ENCODE measurements around the gene PCNX1. TPM values are rescaled to one million over a fixed set of nuclear protein-coding genes. Genes with fewer than 3 reads are reported as not detected.
"Not testable (repeated sequence)": the region's sequence is repeated elsewhere in the genome, so short reads cannot be mapped to it uniquely, and the experiment has no call there.

The PCNX1 gene
- total RNA-seq, 6 donors from 2014 or later: 38.4 to 98.5 (median 65.4) TPM

DNA sequence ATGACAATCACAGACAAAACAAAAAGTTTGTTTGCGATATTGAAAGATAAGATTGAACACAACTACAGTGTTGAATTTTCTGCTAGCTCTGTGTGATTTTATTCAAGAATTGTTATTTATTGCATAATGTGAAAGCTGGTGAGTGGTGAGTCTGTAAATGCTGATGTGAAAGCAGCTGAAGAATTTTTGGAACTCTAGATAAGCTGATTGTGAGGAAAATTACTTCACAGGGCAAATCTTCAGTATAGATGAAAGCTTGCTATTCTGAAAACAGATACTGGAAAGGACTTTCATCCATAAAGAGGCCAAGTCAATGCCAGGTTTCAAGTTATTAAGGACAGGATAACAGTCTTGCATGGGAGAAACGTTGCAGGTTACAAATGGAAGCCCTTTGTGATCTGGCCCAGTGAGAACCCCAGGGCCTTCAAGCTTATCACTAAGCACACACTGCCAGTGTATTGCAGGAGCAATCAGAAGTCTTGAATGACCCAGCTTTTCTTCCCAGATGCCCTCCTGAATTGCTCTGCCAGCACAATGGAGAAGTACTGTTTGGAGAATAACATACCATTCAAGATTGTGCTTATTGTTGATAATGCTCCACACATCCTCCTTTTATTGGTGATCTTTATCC lies 153.7 kb downstream of the PCNX1 start:
- TF ChIP-seq POLR2AphosphoS5 (IDR thresholded peaks at IDR 0.05): no peak
- TF ChIP-seq EP300 (IDR thresholded peaks at IDR 0.05): no peak
- no peak for TF ChIP-seq POLR2A (IDR thresholded peaks at IDR 0.05)
- no peak for TF ChIP-seq CTCF (IDR thresholded peaks at IDR 0.05)
- H3K36me3 ChIP-seq: peaks cover 3 to 78% (median 26%) of the 10 kb centered on the region in 4 donors
- H3K4me3 ChIP-seq: no peak overlapping the region
- H3K27me3 ChIP-seq: no peaks in the 10 kb centered on the region
- H3K9me3 ChIP-seq: peaks cover 0 to 5% (median 0%) of the 10 kb centered on the region in 4 donors
- no peak for DNase-seq
- H3K27ac ChIP-seq: no peak overlapping the region
- no peaks in the 10 kb centered on the region for H3K4me1 ChIP-seq
- ATAC-seq (ENCODE audit: low FRiP score in 2 of 2): no peak
- 75 to 85% methylated on average over 2 of the region's 2 CpGs for WGBS, 2 donors

DNA sequence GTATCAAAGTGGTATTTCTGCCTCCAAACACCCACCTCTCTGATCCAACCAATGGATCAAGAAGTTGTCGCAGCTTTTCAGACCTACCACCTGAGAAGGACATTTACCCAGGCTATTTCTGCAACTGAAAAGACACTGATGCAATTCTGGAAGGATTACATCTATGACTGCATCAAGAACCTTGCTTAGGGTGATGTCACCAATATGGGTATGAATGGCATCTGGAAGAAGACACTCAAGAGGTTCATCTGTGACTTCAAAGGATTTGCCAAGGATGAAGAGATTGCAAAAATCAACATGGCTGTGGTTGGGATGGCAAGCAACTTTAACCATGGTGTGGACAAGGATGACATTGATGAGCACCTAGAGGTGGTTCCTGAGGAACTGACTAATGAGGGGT lies 154.2 kb downstream of the PCNX1 start:
- Histone ChIP-seq H3K9me3 (peaks cover 0 to 5% (median 0%) of the 10 kb centered on the region in 4 donors), H3K4me1 (no peaks in the 10 kb centered on the region), H3K27me3 (no peaks in the 10 kb centered on the region), H3K27ac (no peak overlapping the region), H3K4me3 (no peak overlapping the region), H3K36me3 (peaks cover 3 to 72% (median 26%) of the 10 kb centered on the region in 4 donors)
- no peak for DNase-seq
- no peak for ATAC-seq (ENCODE audit: low FRiP score in 2 of 2)
- 100% methylated on average over 1 of the region's 1 CpG for WGBS, 2 donors
- no peak for TF ChIP-seq EP300 (IDR thresholded peaks at IDR 0.05)
- no peak for TF ChIP-seq POLR2A (IDR thresholded peaks at IDR 0.05)
- no peak for TF ChIP-seq POLR2AphosphoS5 (IDR thresholded peaks at IDR 0.05)
- no peak for TF ChIP-seq CTCF (IDR thresholded peaks at IDR 0.05)

- H3K4me1 ChIP-seq: no peaks in the 10 kb centered on the region
- H3K36me3 ChIP-seq: peaks cover 3 to 65% (median 22%) of the 10 kb centered on the region in 4 donors
- no peak for ATAC-seq (ENCODE audit: low FRiP score in 2 of 2)
- 87 to 92% methylated on average over 5 of the region's 5 CpGs for WGBS, 2 donors
- peaks cover 0 to 5% (median 0%) of the 10 kb centered on the region in 4 donors for H3K9me3 ChIP-seq
- TF ChIP-seq POLR2AphosphoS5 (IDR thresholded peaks at IDR 0.05): no peak
- no peak for TF ChIP-seq POLR2A (IDR thresholded peaks at IDR 0.05)
- TF ChIP-seq EP300 (IDR thresholded peaks at IDR 0.05): no peak
- no peak overlapping the region for H3K4me3 ChIP-seq
- no peak overlapping the region for H3K27ac ChIP-seq
- no peaks in the 10 kb centered on the region for H3K27me3 ChIP-seq
- no peak for DNase-seq
Observed at GRCh38 chr14:71062581-71063303, 155.5 kb downstream of the PCNX1 start.

- H3K4me1 ChIP-seq: no peaks in the 10 kb centered on the region
- peaks cover 0 to 5% (median 0%) of the 10 kb centered on the region in 4 donors for H3K9me3 ChIP-seq
- no peak overlapping the region for H3K27ac ChIP-seq
- TF ChIP-seq POLR2A (IDR thresholded peaks at IDR 0.05) (no peak), EP300 (IDR thresholded peaks at IDR 0.05) (no peak), POLR2AphosphoS5 (IDR thresholded peaks at IDR 0.05) (no peak)
- ATAC-seq (ENCODE audit: low FRiP score in 2 of 2) (no peak), DNase-seq (no peak)
- no peak overlapping the region for H3K4me3 ChIP-seq
- H3K36me3 ChIP-seq: peaks cover 0 to 58% (median 21%) of the 10 kb centered on the region in 4 donors
- WGBS, 2 donors: 74 to 84% methylated on average over 2 of the region's 2 CpGs
- H3K27me3 ChIP-seq: no peaks in the 10 kb centered on the region
Observed at GRCh38 chr14:71063351-71063750, 156.1 kb downstream of the PCNX1 start.

DNA sequence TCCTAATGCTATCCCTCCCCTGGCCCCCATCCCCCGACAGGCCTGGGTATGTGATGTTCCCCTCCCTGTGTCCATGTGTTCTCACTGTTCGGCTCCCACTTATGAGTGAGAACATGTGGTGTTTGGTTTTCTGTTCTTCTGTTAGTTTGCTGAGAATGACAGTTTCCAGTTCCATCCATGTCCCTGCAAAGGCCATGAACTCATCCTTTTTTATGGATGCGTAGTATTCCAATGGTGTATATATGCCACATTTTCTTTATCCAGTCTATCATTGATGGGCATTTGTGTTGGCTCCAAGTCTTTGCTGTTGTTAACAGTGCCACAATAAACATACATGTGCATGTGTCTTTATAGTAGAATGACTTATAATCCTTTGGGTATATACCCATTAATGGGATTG lies 157.5 kb downstream of the PCNX1 start:
- 96 to 100% methylated on average over 3 of the region's 3 CpGs for WGBS, 2 donors
- H3K4me3 ChIP-seq: not testable (repeated sequence)
- peaks cover 0 to 54% (median 17%) of the 10 kb centered on the region in 4 donors for H3K36me3 ChIP-seq

GRCh38 chr14:71070169-71070568 lies 162.9 kb downstream of the PCNX1 start:
- H3K27me3 ChIP-seq: no peaks in the 10 kb centered on the region
- DNase-seq (no peak), ATAC-seq (ENCODE audit: low FRiP score in 2 of 2) (no peak)
- peaks cover 8 to 41% (median 23%) of the 10 kb centered on the region in 4 donors for H3K36me3 ChIP-seq
- no peak for TF ChIP-seq POLR2A (IDR thresholded peaks at IDR 0.05)
- TF ChIP-seq POLR2AphosphoS5 (IDR thresholded peaks at IDR 0.05): no peak
- no peak for TF ChIP-seq CTCF (IDR thresholded peaks at IDR 0.05)
- TF ChIP-seq EP300 (IDR thresholded peaks at IDR 0.05): no peak
- H3K4me1 ChIP-seq: peaks cover 0 to 8% (median 5%) of the 10 kb centered on the region in 4 donors
- H3K9me3 ChIP-seq: no peaks in the 10 kb centered on the region
- H3K27ac ChIP-seq: no peak overlapping the region
- WGBS, 2 donors: 90 to 94% methylated on average over 1 of the region's 1 CpG
- H3K4me3 ChIP-seq: no peak overlapping the region

More for the DNA sequence above, 157.5 kb downstream of the PCNX1 start:
- H3K27me3 ChIP-seq; H3K4me1 ChIP-seq; DNase-seq; H3K27ac ChIP-seq; H3K9me3 ChIP-seq; ATAC-seq (ENCODE audit: low FRiP score in 2 of 2): not testable (repeated sequence)
